Measurements from ENCODE around the gene STUM.

STUM gene

DNA sequence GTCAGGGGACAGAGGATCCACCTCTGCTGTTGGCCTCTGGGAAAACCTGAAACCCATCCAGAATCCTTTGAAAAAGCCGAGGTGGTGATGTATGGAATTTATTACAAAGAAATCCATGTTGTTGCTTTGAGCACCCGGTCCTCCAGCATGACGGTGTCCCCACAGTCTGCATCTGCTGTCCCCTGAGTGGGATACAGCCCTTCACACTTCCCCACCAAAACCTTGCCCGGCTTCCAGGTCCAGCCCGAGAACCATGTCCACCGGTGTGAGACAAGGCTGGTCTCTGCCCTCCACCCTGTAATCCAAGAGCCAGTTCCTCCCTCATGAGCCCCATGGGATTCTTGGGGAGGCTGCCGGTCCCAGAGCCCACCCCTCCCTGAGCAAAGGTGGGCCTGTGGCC lies 70.5 kb downstream of the STUM start:
- Histone ChIP-seq H3K36me3 (ENCODE audit: control insufficient read depth in 1 of 2, insufficient read depth in 2 of 2, low read length in 2 of 2) (no peaks in the 10 kb centered on the region), H3K9ac (ENCODE audit: low read depth in 1 of 2, low read length in 2 of 2) (no peak overlapping the region), H3K4me3 (ENCODE audit: low read depth in 1 of 2, low read length in 2 of 2) (no peak overlapping the region), H3K9me3 (ENCODE audit: control insufficient read depth in 1 of 2, low read length in 2 of 2) (peaks cover 5 to 11% of the 10 kb centered on the region in 2 donors), H3K4me1 (ENCODE audit: control insufficient read depth in 1 of 2, insufficient read depth in 2 of 2, low read length in 2 of 2) (no peaks in the 10 kb centered on the region), H3K27me3 (ENCODE audit: control insufficient read depth in 1 of 2, insufficient read depth in 2 of 2, low read length in 2 of 2) (no peaks in the 10 kb centered on the region), H3K27ac (ENCODE audit: low read depth, low read length) (no peak overlapping the region)

- H3K36me3 ChIP-seq (ENCODE audit: control insufficient read depth in 1 of 2, insufficient read depth in 2 of 2, low read length in 2 of 2): no peaks in the 10 kb centered on the region
- H3K27ac ChIP-seq (ENCODE audit: low read depth, low read length): no peak overlapping the region
- no peak overlapping the region for H3K9ac ChIP-seq (ENCODE audit: low read depth in 1 of 2, low read length in 2 of 2)
- no peaks in the 10 kb centered on the region for H3K27me3 ChIP-seq (ENCODE audit: control insufficient read depth in 1 of 2, insufficient read depth in 2 of 2, low read length in 2 of 2)
- H3K4me3 ChIP-seq (ENCODE audit: low read depth in 1 of 2, low read length in 2 of 2): no peak overlapping the region
- H3K4me1 ChIP-seq (ENCODE audit: control insufficient read depth in 1 of 2, insufficient read depth in 2 of 2, low read length in 2 of 2): no peaks in the 10 kb centered on the region
- H3K9me3 ChIP-seq (ENCODE audit: control insufficient read depth in 1 of 2, low read length in 2 of 2): peaks cover 7 to 11% of the 10 kb centered on the region in 2 donors
These were observed 73.4 kb downstream of the STUM start for GRCh38 chr1:226622012-226622411.

DNA sequence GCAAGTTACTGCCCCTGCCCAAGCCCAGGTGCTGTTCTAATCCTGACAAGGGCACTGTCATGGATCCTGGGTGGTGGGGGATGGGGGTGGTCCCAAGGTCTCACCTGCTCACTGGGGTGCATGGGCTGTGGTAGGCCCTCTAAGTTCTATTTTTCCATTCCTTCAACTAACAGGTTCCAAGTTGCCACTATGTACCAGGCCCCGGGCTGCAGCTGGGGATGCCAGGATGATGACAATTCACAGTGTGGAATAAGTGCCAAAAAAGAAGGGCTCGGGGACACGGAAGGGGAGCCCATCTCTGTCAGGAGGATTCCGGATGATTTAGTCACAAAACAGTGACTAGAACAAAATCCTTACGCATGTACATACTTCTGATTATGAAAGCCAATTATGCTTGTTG lies 76.0 kb downstream of the STUM start:
- Histone ChIP-seq H3K9ac (ENCODE audit: low read depth in 1 of 2, low read length in 2 of 2) (no peak overlapping the region), H3K36me3 (ENCODE audit: control insufficient read depth in 1 of 2, insufficient read depth in 2 of 2, low read length in 2 of 2) (no peaks in the 10 kb centered on the region), H3K9me3 (ENCODE audit: control insufficient read depth in 1 of 2, low read length in 2 of 2) (peaks cover 9 to 11% of the 10 kb centered on the region in 2 donors), H3K27ac (ENCODE audit: low read depth, low read length) (no peak overlapping the region), H3K27me3 (ENCODE audit: control insufficient read depth in 1 of 2, insufficient read depth in 2 of 2, low read length in 2 of 2) (no peaks in the 10 kb centered on the region), H3K4me3 (ENCODE audit: low read depth in 1 of 2, low read length in 2 of 2) (no peak overlapping the region), H3K4me1 (ENCODE audit: control insufficient read depth in 1 of 2, insufficient read depth in 2 of 2, low read length in 2 of 2) (no peaks in the 10 kb centered on the region)

DNA sequence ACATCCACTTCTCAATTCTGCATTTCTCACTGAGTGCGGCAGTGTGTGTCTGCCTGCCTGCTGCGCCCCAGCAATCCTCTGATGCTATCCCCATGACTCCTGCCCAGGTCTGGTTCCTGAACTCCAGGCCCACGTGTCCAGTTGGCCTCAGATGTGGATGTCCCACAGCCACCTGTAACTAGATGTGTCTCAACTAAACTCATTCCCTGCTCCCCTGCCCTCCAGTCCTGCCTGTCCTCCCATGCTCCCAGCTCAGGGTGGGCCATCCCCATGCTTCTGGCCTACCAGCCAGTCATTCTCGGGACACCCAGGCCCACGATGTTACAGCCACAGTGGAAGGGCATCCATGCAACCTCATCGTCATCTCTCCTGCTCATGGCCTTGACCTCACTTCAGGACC lies 76.8 kb downstream of the STUM start:
- no peaks in the 10 kb centered on the region for H3K4me1 ChIP-seq (ENCODE audit: control insufficient read depth in 1 of 2, insufficient read depth in 2 of 2, low read length in 2 of 2)
- no peaks in the 10 kb centered on the region for H3K27me3 ChIP-seq (ENCODE audit: control insufficient read depth in 1 of 2, insufficient read depth in 2 of 2, low read length in 2 of 2)
- no peaks in the 10 kb centered on the region for H3K36me3 ChIP-seq (ENCODE audit: control insufficient read depth in 1 of 2, insufficient read depth in 2 of 2, low read length in 2 of 2)
- H3K27ac ChIP-seq (ENCODE audit: low read depth, low read length): no peak overlapping the region
- H3K9ac ChIP-seq (ENCODE audit: low read depth in 1 of 2, low read length in 2 of 2): no peak overlapping the region
- peaks cover 9 to 11% of the 10 kb centered on the region in 2 donors for H3K9me3 ChIP-seq (ENCODE audit: control insufficient read depth in 1 of 2, low read length in 2 of 2)
- H3K4me3 ChIP-seq (ENCODE audit: low read depth in 1 of 2, low read length in 2 of 2): no peak overlapping the region

GRCh38 chr1:226625832-226626576 lies 77.4 kb downstream of the STUM start:
- no peak overlapping the region for H3K27ac ChIP-seq (ENCODE audit: low read depth, low read length)
- peaks cover 9 to 11% of the 10 kb centered on the region in 2 donors for H3K9me3 ChIP-seq (ENCODE audit: control insufficient read depth in 1 of 2, low read length in 2 of 2)
- H3K4me1 ChIP-seq (ENCODE audit: control insufficient read depth in 1 of 2, insufficient read depth in 2 of 2, low read length in 2 of 2): no peaks in the 10 kb centered on the region
- no peaks in the 10 kb centered on the region for H3K27me3 ChIP-seq (ENCODE audit: control insufficient read depth in 1 of 2, insufficient read depth in 2 of 2, low read length in 2 of 2)
- no peaks in the 10 kb centered on the region for H3K36me3 ChIP-seq (ENCODE audit: control insufficient read depth in 1 of 2, insufficient read depth in 2 of 2, low read length in 2 of 2)
- H3K9ac ChIP-seq (ENCODE audit: low read depth in 1 of 2, low read length in 2 of 2): no peak overlapping the region
- no peak overlapping the region for H3K4me3 ChIP-seq (ENCODE audit: low read depth in 1 of 2, low read length in 2 of 2)

- H3K36me3 ChIP-seq (ENCODE audit: control insufficient read depth in 1 of 2, insufficient read depth in 2 of 2, low read length in 2 of 2): peaks cover 0 to under 1% of the 10 kb centered on the region in 2 donors
- peaks cover 9 to 10% of the 10 kb centered on the region in 2 donors for H3K9me3 ChIP-seq (ENCODE audit: control insufficient read depth in 1 of 2, low read length in 2 of 2)
- H3K27me3 ChIP-seq (ENCODE audit: control insufficient read depth in 1 of 2, insufficient read depth in 2 of 2, low read length in 2 of 2): no peaks in the 10 kb centered on the region
- no peak overlapping the region for H3K4me3 ChIP-seq (ENCODE audit: low read depth in 1 of 2, low read length in 2 of 2)
- no peak overlapping the region for H3K9ac ChIP-seq (ENCODE audit: low read depth in 1 of 2, low read length in 2 of 2)
- H3K4me1 ChIP-seq (ENCODE audit: control insufficient read depth in 1 of 2, insufficient read depth in 2 of 2, low read length in 2 of 2): no peaks in the 10 kb centered on the region
- no peak overlapping the region for H3K27ac ChIP-seq (ENCODE audit: low read depth, low read length)
These were observed 78.0 kb downstream of the STUM start for GRCh38 chr1:226626577-226626956.

DNA sequence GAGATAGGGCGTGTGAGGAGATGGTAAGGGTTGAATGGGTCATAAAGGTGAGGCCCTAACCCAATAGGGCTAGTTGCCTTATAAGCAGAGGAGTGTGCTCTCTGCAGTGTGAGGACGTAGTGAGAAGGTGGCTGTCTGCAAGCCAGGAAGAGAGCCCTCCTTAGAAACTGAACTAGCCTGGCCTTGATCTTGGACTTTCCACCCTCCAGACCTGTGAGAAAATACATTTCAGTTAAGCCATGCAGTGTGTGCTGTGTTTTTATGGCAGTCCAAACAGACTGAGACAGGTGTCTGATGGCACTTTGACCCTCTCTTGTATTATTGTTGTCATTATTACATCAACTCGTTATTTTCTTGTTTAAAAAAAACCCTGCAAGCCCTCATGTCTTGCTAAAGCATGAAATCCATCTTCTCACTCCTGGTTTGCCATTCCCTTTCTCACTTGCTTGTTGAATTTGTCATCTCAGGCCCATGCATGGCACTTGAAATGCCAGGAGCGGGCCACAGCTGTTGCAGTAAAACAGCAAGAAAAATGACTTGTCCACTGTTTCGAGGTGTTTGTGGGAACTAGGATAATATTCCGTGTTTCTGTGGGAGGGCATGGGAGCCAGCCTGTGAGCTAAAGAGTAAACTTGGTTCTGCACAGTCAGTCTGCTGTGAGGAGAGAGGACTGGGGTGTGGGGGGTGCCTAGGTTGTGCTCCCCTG lies 78.6 kb downstream of the STUM start:
- Histone ChIP-seq H3K36me3 (ENCODE audit: control insufficient read depth in 1 of 2, insufficient read depth in 2 of 2, low read length in 2 of 2) (peaks cover 0 to 7% of the 10 kb centered on the region in 2 donors), H3K4me3 (ENCODE audit: low read depth in 1 of 2, low read length in 2 of 2) (no peak overlapping the region), H3K4me1 (ENCODE audit: control insufficient read depth in 1 of 2, insufficient read depth in 2 of 2, low read length in 2 of 2) (no peaks in the 10 kb centered on the region), H3K9ac (ENCODE audit: low read depth in 1 of 2, low read length in 2 of 2) (no peak overlapping the region), H3K27me3 (ENCODE audit: control insufficient read depth in 1 of 2, insufficient read depth in 2 of 2, low read length in 2 of 2) (no peaks in the 10 kb centered on the region), H3K27ac (ENCODE audit: low read depth, low read length) (no peak overlapping the region), H3K9me3 (ENCODE audit: control insufficient read depth in 1 of 2, low read length in 2 of 2) (peaks cover 4 to 6% of the 10 kb centered on the region in 2 donors)

GRCh38 chr1:226627924-226628611 lies 79.5 kb downstream of the STUM start:
- Histone ChIP-seq H3K9ac (ENCODE audit: low read depth in 1 of 2, low read length in 2 of 2) (no peak overlapping the region), H3K27me3 (ENCODE audit: control insufficient read depth in 1 of 2, insufficient read depth in 2 of 2, low read length in 2 of 2) (no peaks in the 10 kb centered on the region), H3K9me3 (ENCODE audit: control insufficient read depth in 1 of 2, low read length in 2 of 2) (peaks cover 0 to 5% of the 10 kb centered on the region in 2 donors), H3K4me3 (ENCODE audit: low read depth in 1 of 2, low read length in 2 of 2) (no peak overlapping the region), H3K36me3 (ENCODE audit: control insufficient read depth in 1 of 2, insufficient read depth in 2 of 2, low read length in 2 of 2) (peaks cover 0 to 7% of the 10 kb centered on the region in 2 donors), H3K4me1 (ENCODE audit: control insufficient read depth in 1 of 2, insufficient read depth in 2 of 2, low read length in 2 of 2) (no peaks in the 10 kb centered on the region), H3K27ac (ENCODE audit: low read depth, low read length) (no peak overlapping the region)

GRCh38 chr1:226628612-226629155 lies 80.1 kb downstream of the STUM start:
- peaks cover 0 to 5% of the 10 kb centered on the region in 2 donors for H3K9me3 ChIP-seq (ENCODE audit: control insufficient read depth in 1 of 2, low read length in 2 of 2)
- peaks cover 0 to 7% of the 10 kb centered on the region in 2 donors for H3K36me3 ChIP-seq (ENCODE audit: control insufficient read depth in 1 of 2, insufficient read depth in 2 of 2, low read length in 2 of 2)
- H3K4me3 ChIP-seq (ENCODE audit: low read depth in 1 of 2, low read length in 2 of 2): no peak overlapping the region
- H3K9ac ChIP-seq (ENCODE audit: low read depth in 1 of 2, low read length in 2 of 2): no peak overlapping the region
- H3K4me1 ChIP-seq (ENCODE audit: control insufficient read depth in 1 of 2, insufficient read depth in 2 of 2, low read length in 2 of 2): no peaks in the 10 kb centered on the region
- H3K27ac ChIP-seq (ENCODE audit: low read depth, low read length): no peak overlapping the region
- H3K27me3 ChIP-seq (ENCODE audit: control insufficient read depth in 1 of 2, insufficient read depth in 2 of 2, low read length in 2 of 2): no peaks in the 10 kb centered on the region

Measured in duodenal mucosa (tissue), 2 donors.